HG03354 (cell line): ENCODE results near the gene ALAD.
"Not testable (repeated sequence)": the region's sequence is repeated elsewhere in the genome, so short reads cannot be mapped to it uniquely, and the experiment has no call there.

Source experiments
- ATAC-seq: cut with Tn5 transposase; IDR thresholded peaks from one replicate; pipeline ENCODE4 v1.9.1; 2021; ENCODE audit warnings: mild to moderate bottlenecking; ENCODE audit not compliant: unreplicated experiment, poor library complexity, severe bottlenecking

Gene ALAD

DNA sequence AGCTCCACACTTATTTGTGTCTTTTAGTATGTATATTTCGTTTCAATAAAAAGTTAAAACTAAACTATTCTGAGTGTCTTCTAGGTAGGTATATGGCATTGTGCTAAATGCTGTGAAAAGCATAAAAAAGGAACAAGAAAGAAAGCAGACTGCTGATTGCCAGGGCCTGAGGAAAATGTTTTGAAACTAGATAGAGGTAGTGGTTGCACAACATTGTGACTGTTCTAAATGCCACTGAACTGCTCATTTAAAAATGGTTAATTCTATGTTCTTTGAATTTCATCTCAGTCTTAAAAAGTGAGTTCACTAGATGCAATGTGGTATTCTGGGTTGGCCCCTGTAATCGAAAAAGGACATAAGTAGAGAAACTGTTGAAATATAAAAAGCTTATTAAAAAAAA, 2.6 kb upstream of the ALAD start:
- no peak for ATAC-seq

DNA sequence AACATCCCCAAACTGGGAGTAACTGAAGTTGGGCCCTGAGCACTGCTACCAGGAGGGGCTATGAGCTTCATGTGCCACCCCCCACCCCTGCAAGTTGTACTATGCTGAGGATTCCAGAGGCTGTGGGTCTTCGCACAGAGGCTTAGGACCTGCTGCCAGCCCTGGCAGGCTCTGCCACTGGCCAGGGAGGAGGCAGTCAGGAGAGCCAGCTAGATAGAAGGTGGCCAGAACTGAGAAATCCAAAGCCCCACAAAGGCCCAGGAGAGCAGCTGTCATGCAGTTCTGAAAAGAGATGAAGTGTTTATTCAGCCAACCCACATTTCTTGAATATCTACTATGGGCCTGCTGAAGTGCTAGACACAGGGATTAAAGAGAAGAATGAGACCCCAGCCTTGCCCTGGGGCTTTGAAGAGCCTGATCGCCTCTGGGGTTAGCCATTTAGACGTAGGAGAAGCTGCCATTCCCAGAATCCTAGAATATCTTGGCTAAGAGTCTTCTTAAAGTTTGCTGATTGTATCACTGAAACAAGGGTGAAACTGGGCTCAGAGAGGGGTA, 1.4 kb downstream of the ALAD start:
- ATAC-seq: no peak

DNA sequence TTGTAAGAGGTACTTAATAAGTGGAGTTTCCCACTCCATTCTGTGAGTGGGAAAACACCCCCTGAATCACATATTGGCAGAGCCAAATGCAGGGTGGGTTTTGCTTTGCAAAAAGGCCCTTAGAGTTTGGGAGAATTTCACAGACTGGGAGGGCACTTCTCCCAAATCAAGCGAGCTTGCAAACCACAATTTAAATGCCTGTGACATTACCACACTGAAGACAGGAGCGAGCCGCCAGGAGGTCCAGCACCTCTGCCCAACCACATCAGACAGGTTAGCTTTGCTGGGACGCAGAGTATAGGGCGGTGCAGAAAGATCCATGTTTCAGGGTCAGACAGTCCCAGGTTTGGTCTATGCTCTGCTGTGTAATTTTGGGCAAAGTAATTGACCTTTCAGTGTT, 2.3 kb downstream of the ALAD start:
- no peak for ATAC-seq

DNA sequence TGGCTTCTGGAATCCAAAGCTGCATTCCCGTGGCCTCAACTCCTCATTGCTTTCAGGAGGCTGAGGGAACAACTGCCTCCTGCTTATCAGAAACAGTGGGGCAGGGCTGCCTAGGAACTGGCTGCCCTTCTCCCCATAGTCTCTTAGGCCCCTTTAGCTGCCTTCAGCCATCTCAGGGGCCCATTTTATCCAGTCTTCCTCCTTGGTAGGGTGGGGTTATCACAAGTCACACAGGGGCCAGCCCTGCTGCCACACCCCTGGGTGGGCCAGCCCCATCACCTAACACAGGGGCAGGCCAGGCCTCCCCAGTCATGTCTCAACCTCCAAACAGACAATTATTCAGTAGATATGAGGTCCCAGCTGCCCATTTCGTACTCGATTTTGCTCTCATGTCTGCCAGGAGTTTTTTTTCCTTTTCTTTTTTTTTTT, 3.9 kb downstream of the ALAD start:
- ATAC-seq: no peak

DNA sequence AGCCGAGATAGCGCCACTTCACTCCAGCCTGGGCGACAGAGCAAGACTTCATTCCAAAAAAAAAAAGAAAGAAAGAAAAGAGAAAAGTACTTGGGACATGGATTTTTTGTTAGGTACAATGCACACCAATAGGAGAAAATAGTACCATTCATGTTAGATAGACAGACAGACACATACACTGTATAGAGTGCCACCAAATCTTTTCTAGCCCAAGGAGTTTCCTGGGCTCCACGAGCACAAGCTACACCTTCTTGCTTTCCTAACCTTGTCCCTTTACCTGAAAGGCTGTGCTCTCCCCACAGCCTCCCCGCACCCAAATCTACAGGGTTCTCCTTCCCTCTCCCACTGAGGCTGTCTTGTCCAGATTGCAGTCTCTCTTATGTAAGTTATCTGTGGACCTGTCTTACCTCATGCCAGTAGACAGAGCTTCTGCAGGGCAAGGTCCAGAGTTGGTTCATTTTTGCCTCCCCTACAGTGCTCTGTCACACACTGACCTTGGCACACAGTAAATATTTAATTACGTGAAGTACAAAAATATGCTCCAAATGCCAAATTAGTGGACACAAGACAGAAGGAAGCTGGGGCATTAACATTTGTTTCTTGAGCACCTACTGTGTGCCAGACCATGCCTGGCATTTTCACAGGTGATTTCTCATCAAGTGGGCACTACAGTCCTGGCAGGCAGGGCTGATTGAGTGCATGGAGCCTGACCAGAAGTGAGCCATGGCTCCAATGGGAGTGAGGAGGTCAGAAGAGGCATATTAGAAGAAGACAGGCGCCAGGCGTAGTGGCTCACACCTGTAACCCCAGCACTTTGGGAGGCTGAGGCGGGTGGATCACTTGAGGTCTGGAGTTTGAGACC, 5.9 kb downstream of the ALAD start:
- ATAC-seq: no peak

DNA sequence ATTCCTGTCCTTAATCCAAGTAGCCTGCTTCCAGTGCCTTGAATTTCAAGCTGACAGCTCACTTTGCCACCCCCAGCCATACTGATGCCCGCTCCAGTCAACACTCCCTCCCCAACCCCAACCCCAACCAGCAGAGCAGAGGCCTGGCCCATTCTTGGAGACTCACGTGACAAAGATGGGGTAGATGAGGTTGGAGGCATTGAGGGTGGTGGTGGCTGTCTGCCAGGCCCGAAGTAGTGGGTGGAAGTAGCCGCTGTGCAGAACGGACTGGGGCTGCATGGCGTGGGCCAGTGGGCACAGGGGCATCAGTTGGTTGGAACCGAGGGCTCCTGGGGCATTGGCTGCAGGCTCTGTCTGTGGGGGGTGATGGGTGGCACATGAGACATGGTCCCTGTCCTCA, 7.8 kb downstream of the ALAD start:
- ATAC-seq: no peak

DNA sequence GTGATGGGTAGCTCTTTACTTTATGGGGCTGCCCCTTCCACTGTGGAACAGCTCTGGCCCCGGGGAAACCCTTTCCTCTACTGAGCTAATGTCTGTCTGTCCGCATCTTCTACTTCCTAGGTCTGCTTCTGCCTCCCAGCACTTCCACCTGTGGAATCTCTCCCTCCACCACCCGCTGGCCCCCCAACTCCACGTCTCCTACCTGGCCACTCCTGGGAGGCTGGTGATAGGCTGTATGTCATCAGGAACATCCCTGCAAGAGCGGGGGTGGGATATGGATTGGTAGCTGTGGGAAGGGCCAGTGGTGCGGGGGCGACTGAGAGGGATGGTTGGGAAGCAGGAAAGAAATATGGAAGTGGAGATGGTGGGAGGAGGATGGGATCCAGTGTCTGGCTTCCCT, 9.2 kb downstream of the ALAD start:
- ATAC-seq: no peak

DNA sequence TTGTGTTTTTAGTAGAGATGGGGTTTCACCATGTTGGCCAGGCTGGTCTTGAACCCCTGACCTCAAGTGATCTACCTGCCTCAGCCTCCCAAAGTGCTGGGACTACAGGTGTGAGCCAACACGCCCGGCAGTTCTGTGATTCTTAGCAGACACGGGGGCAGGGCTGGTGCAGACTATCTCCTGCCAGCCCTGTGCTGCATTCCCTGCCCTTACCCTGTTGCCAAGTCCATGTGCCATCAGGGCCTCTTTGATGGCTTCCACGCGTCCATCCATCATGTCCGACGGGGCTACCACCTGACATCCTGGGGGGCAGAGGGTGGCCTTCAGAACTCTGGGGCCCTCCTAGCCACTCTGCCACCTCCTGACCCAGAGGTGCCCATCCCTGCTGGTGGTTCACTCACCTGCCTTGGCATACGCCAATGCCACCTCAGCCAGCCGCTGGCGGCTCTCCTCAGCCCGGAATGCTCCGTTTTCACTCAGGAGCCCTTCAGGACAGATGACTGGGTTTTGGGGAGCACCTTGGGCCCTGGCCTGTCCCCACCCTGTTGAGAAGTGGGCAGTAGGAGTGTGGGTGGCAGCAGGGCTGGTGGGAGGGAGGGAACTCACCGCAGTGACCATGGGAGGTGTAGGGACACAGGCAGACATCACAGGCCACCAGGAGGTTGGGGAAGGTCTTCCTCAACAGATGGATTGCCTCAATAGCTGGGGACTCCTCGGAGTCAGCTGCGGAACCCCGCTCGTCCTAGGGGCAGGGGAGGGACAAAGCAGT, 10.7 kb downstream of the ALAD start:
- no peak for ATAC-seq

DNA sequence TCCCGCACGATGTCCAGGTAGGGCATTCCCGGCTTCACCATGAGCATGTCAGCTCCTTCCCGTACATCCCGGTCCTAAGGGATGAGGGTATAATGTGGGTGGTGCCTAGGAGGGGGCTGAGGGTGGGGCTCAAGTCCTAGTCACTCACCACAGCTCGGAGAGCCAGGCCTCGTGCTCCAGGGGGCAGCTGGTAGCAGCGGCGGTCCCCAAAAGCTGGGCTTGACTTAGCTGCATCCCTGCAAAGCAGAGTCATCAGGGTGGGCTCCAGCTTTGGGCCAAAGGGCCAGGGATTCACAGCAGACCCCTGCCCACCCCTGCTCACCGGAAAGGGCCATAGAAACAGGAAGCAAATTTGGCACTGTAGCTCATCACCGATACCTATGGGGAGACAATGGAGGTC, 11.6 kb downstream of the ALAD start:
- ATAC-seq: no peak

DNA sequence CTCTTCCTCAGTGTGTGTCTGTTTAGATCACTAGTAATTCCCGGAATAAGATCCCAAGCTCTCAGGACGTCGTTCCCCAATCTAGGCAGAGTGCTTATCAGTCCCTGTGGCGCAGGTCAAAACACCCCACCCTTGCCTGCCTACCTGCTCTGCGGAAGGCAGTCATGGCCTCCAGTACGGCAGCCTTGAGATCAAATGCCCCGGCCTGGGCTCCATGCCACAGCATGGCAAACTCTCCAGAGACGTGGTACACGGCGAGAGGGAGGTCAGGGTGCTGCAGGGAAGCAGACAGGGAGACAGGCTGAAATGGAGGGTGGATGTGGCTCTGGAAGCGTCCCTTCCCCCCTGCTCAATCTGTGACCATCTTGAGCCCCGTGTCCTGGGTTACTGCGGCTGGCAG, 12.3 kb downstream of the ALAD start:
- no peak for ATAC-seq

DNA sequence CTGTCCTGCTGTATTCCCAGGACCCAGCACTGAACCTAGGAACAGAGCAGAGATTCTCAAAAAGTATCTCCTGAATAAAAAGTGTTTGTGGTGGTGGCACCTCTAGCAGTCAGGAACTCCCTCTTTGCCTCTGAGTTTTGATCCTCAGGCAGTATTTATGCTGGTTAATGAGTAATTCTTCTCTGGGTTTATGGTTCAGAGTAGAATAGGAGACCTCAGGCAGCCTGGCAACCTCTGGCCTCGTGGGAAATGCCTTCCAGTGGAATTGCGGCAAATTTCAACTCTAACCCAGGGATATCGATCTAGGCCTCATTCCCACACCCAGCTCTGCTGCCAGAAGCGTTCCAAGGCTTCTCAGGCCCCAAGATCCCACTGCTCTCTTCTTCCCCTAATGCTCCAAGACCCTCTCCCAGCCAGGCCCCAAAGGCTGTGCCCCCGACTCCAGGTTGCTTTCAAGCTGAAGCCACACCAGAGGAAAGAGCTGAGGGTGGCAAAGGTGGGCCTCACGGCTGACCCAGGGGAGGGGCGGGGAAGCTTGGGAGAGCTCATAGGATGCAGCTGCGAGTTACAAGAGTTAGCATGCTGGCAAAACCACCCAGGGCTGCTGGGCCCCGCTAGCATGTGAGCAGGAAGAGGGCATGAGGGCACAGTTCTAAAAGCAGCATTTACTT, 13.4 kb downstream of the ALAD start:
- ATAC-seq: no peak

DNA sequence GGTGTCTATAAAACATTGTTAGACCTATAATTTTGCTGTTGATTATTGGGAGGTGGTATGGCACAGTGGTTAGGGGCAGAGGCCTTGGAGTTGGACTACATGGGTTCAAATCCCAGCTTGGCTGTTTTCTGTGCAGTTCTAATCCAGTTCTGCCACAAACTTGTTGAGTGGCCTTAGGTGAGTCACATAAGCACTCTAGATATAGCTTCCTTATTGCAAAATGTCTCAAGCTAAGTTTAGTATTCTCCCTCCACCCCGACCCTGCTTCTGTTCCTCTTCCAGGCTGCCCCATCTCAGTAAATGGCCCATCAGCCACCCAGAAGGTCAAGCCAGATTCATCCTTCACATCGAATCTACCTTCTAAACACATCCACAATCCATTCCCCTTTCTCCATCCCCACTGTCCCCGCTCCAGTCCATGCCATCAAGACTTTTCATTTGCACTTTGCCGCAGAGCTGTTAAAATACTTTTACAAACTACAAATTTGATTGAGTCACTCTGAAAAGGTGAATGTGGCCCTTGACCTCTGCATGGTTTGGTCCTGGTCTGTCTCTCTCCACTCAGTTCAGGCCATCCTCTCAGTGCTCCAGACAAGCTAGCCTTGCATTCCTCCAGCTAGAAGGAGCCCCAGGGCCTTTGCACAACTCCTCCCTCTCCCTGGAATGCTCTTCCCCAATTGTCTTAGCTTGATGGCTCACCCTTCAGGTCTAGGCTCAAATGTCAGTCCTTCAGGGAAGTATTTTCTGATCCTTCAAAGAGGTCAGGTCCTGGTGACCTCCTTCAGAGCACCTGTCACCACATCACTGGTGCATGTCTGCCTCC, 14.3 kb downstream of the ALAD start:
- no peak for ATAC-seq

DNA sequence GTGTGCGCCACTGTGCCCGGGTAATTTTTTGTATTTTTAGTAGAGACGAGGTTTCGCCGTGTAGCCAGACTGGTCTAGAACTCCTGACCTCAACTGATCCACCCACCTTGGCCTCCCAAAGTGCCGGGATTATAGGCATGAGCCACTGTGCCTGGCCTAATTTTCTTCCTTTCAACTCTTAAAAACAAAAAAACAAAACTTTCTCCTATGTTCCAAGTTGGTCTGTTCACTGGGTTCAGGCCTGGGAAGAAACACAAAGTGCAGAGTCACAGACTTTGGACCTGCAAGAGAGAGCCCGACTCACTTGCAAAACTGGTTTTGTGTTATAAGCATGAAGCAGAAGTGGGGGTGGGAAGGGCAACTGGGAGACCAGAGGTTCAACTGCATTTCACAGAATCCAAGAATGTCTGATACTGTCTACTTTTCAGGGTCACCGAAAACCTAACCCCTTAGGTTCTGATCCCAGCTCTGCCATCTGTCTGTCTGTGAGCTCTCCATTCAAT, 19.1 kb downstream of the ALAD start:
- no peak for ATAC-seq

DNA sequence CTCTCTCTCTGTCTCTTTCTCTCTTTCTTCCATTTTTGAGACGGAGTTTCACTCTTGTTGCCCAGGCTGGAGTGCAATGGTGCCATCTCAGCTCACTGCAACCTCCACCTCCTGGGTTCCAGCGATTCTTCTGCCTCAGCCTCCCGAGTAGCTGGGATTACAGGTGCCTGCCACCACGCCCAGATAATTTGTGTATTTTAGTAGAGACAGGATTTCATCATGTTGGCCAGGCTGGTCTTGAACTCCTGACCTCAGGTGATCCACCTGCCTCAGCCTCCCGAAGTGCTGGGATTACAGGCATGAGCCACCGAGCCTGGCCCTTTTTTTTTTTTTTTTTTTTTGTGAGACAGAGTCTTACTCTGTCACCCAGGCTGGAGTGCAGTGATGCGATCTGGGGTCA, 19.6 kb downstream of the ALAD start:
- ATAC-seq: not testable (repeated sequence)

DNA sequence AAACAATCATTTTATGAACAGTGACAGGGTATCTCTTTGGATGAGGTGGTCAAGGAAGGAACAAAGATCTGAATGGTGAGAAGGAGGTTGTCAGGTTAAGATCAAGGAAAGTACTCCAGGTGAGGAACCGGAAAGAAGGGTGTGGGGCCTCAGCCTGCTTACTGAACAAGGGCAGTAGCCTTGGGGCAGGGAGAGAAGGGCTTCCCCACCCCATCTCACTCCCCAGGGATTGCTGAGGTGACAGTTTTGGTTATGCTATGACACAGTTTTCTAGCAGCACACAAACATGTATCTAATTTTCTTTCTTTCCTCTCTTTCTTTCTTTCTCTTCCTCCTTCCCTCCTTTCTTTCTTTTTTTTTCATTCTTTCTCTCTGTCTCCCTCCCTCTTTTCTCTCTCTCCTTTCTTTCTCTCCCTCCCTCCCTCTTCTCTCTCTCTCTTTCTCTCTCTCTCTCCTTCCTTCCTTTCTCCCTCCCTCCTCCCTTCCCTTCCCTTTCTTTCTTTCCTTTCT, 20.2 kb downstream of the ALAD start:
- ATAC-seq: peak; percentile 57

DNA sequence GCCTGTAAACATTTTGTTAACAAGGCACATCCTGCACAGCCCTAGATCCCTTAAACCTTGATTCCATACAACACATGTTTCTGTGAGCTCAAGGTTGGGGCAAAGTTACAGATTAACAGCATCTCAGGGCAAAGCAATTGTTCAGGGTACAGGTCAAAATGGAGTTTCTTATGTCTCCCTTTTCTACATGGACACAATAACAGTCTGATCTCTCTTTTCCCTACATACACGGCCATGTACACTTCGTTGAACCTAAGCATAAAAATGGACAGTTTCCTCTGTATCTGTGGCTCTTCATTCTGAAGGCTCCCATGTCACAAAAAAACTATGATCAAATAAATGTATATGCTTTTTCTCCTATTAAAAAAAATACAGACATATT, 21.3 kb downstream of the ALAD start:
- not testable (repeated sequence) for ATAC-seq

DNA sequence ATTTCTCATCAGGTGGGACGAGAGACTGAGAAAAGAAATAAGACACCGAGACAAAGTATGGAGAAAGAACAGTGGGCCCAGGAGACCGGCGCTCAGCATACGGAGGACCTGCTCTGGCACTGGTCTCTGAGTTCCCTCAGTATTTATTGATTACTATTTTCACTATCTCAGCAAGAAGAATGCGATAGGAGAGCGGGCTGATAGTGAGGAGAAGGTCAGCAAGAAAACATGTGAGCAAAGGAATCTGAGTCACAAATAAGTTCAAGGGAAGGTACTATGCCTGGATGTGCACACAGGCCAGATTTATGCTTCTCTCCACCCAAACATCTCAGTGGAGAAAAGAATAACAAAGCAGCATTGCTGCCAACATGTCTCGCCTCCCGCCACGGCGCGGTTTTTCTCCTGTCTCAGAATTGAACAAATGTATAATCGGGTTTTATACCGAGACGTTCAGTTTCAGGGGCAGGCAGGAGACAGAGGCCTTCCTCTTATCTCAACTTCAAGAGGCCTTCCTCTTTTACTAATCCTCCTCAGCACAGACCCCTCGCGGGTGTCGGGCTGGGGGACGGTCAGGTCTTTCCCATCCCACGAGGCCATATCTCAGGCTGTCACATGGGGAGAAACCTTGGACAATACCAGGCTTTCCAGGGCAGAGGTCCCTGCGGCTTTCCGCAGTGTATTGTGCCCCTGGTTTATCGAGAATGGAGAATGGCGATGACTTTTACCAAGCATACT, 21.8 kb downstream of the ALAD start:
- not testable (repeated sequence) for ATAC-seq
